ENCODE measurements around the gene VPS4B.
A peak's percentile ranks its signal among the peaks of the same experiment; 100 is the strongest.
"Not testable (repeated sequence)": the region's sequence is repeated elsewhere in the genome, so short reads cannot be mapped to it uniquely, and the experiment has no call there.

The VPS4B gene

DNA sequence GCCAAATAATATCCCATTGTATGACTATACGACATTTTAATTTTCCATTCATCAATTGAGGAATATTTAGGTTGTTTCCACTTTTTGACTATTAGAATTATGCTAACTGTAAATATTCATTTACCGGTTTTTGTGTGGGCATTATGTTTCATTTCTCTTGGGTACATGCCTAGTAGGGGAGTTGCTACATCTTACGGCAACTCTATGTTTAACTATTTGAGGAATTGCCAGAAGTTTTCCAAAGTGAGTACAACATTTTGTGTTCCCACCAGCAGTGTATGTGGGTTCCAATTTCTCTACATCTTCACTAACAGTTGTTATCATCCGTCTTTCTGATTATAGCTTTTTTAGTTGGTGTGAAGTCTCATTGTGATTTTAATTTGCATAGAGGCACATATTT lies 53.7 kb downstream of the VPS4B start:
- no peak for DNase-seq (ENCODE audit: low read depth, low spot score)

- peak; percentile 86 for DNase-seq (ENCODE audit: low read depth, low spot score)
Observed at GRCh38 chr18:63367053-63367953, 55.0 kb downstream of the VPS4B start, which contains the start of gene KDSR. Gene KDSR (minus strand): TSS chr18:63367206. CDS start chr18:63367118, 88 bp downstream.

- no peak for DNase-seq (ENCODE audit: low read depth, low spot score)
Observed at GRCh38 chr18:63366213-63367052, 55.8 kb downstream of the VPS4B start.

- DNase-seq (ENCODE audit: low read depth, low spot score): no peak
Observed at GRCh38 chr18:63365876-63366212, 56.4 kb downstream of the VPS4B start.

GRCh38 chr18:63363951-63364350 lies 58.3 kb downstream of the VPS4B start:
- DNase-seq (ENCODE audit: low read depth, low spot score): no peak

DNA sequence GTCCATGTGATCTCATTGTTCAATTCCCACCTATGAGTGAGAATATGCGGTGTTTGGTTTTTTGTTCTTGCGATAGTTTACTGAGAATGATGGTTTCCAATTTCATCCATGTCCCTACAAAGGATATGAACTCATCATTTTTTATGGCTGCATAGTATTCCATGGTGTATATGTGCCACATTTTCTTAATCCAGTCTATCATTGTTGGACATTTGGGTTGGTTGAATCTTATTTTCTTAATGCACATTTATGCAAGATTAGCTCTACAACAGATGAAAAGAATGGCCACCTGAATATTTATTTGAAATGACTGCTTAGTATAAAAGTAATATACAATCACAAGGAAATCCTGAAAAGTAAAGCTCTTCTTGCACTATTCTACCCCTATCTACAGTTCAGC lies 58.9 kb downstream of the VPS4B start:
- DNase-seq (ENCODE audit: low read depth, low spot score): not testable (repeated sequence)

DNA sequence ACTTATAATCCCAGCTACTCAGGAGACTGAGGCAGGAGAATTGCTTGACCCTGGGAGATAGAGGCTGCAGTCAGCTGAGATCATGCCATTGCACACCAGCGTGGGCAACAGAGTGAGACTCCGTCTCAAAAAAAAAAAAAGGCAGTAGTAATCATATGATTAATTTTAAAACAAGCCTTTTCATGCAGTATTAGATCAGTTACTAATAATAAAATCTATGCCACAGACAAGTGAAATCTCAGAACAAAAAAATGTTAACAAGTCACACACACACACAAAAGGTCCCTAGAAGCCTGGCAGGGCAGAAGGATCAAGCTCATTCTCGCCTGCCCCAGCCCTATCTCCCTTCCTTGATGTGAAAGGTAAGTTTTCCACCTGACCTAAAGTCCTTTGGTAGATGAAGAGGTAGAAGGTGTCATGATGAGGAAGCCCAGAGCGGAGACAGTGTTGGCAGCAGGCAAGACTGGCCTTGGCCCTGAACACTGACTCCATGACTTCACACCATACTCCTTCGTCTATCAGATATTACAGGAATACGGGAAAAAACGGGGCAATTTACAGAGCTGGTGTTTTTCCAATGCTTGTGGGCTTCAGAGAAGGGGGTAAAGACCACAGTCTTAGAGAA lies 65.9 kb downstream of the VPS4B start:
- DNase-seq (ENCODE audit: low read depth, low spot score): no peak

DNA sequence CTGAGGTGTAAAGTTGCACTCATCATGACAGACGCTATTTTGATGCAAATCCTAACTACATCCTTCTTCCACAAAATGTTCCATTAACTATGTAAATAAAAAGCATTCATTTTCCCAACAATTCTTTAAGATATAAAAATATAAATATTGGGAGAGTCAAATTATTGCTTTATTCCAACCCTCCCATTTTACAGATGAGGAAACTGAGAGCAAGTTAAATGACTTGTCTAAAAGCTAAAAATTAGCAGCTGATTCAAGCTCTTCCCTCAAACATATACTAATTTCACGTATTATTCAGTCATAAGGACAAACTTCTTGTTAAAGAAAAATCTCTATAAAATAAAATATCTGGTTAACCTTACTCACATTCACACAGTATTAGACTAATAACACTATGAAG lies 72.0 kb downstream of the VPS4B start:
- no peak for DNase-seq (ENCODE audit: low read depth, low spot score)

GRCh38 chr18:63348508-63349136 lies 73.7 kb downstream of the VPS4B start:
- DNase-seq (ENCODE audit: low read depth, low spot score): no peak

DNA sequence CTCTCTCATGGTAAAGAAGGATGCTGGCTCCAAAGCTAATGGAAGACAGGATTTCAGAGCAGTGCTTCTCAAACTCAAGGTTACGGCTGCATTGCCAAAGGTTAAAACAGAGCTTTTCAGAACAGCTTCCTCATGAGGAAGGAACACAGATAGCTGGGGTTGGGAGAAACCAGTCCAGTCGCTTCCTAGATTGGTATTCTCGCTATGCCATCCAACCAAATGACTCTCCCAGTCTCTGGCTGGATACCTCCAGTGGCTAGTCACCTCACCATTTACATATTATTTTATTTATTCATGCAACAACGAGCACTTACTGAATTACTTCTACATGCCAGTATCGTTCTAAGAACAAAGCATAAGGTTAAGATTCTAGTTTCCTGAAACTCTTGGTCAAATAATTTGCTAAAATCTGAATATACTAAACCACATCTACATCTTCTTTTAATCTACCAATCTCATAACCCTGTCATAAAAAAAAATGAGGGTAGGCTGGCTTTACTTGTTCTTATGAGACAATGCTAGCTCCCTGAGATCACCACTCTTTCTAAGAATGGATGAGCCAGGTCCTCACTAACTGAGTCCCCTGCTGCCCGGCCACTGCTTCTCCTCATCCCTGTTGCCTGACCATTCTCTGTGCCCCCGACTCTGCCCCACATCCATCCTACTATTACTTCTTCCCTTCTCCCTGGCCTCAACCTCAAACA lies 75.6 kb downstream of the VPS4B start:
- DNase-seq (ENCODE audit: low read depth, low spot score): no peak

DNA sequence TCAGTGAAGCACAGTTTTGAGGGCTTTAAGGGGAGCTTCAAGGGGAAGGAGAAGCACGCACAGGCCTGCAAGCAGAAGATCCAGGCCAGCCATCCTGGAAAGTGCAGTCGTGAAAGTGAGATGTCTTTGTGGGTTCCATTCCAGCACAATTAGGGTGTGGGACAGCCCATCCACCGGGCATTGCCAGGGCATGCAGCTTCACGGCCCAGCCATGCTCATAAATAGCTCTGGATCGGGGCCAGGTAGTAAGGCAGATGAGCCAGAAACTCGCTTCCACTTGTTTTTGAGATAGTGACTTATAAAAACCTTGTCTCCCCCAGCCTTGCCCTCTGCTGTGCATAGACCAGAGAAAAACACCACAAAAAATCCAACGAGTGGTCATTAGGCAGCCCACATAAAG lies 76.2 kb downstream of the VPS4B start:
- DNase-seq (ENCODE audit: low read depth, low spot score): no peak

DNA sequence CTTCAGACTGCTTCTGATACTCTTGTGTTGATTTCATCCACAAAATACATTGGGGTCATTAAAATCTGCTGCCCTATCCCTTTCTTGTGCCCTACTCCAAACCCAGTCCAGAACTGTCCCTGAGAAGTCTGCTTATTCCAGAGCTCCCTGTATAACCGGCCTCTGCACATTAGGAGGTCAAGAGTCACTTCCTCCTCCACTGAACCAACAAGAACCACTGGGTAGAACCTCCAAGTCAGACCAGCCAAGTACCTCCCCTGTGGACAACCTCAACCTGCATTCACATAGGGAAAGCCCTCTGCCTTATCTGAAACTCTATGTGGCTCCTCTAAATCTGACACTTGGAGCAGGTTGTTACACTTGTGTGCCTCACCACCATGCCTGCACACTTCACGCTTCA lies 77.4 kb downstream of the VPS4B start:
- DNase-seq (ENCODE audit: low read depth, low spot score): no peak

DNA sequence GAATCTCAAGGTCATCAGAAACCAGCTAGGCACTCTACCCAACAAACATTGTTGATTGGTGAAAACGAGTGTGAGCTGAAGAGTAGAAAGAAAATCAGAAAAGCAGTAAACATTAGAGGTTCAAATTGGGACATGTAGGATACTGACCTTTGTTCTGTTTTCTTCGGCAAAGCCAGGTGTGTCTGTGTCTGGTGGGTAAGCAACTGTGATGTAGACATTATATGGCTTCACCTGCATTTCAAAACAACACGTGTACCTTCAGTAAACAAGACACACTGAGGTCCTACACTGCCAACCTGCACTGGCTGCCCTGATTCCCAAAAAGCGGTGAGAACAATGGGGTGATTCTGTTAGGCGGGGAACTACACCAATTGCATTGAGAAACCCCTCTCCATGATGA lies 78.0 kb downstream of the VPS4B start:
- no peak for DNase-seq (ENCODE audit: low read depth, low spot score)

- DNase-seq (ENCODE audit: low read depth, low spot score): no peak
Observed at GRCh38 chr18:63342206-63342605, 80.1 kb downstream of the VPS4B start.

- DNase-seq (ENCODE audit: low read depth, low spot score): no peak
Observed at GRCh38 chr18:63339920-63340484, 82.3 kb downstream of the VPS4B start.
